Tibial nerve (tissue), 4 donors: ENCODE measurements around the gene BANP. TPM values are rescaled to one million over a fixed set of nuclear protein-coding genes. Genes with fewer than 3 reads are reported as not detected.
"Not testable (repeated sequence)": the region's sequence is repeated elsewhere in the genome, so short reads cannot be mapped to it uniquely, and the experiment has no call there.

ENCODE experiments used
- DNase-seq, 2 donors: peaks; one replicate each; pipeline ENCODE4 v3.0.0-alpha.2; 2019; ENCODE audit warnings: low spot score in 2 of 2
- H3K27ac ChIP-seq, 4 donors: fragments of 200-600 bp; sonication (generic) in 3 of 4; one replicate each; pipeline ENCODE4 v1.5.1; 2017 to 2019; ENCODE audit warnings: mild to moderate bottlenecking in 1 of 4
- H3K27me3 ChIP-seq, 2 donors: fragments of 200-600 bp; sonication (generic) in 1 of 2; one replicate each; pipeline versions ENCODE4 v1.5.1 to v1.6.0; 2017 to 2019
- H3K36me3 ChIP-seq, 3 donors: fragments of 200-600 bp; sonication (generic); one replicate each; pipeline ENCODE4 v1.5.1; 2018 to 2019
- H3K4me1 ChIP-seq, 4 donors: fragments of 200-600 bp; sonication (generic) in 3 of 4; one replicate each; pipeline ENCODE4 v1.5.1; 2017 to 2019
- H3K4me3 ChIP-seq, 4 donors: fragments of 200-600 bp; sonication (generic) in 3 of 4; one replicate each; pipeline ENCODE4 v1.5.1; 2017 to 2019; ENCODE audit warnings: mild to moderate bottlenecking in 1 of 4, moderate library complexity in 1 of 4
- H3K9me3 ChIP-seq, 4 donors: fragments of 200-600 bp; sonication (generic) in 3 of 4; one replicate each; pipeline ENCODE4 v1.5.1; 2017 to 2019
- EP300 ChIP-seq, 2 donors: sonication (generic); formaldehyde crosslinking; IDR thresholded peaks; one replicate each; pipeline ENCODE4 v1.6.1; 2017; ENCODE audit warnings: antibody characterized with exemption in 2 of 2, mild to moderate bottlenecking in 1 of 2
- POLR2A ChIP-seq, 2 donors: fragments of 450-650 bp; IDR thresholded peaks; one replicate each; pipeline ENCODE4 v1.6.1; 2017; ENCODE audit warnings: antibody characterized with exemption in 2 of 2, mild to moderate bottlenecking in 2 of 2, moderate library complexity in 2 of 2
- WGBS, 2 donors: methylation state at CpG; one replicate each; pipeline ENCODE4 v1.1.5; 2018; 5-methylcytosine and 5-hydroxymethylcytosine counted together
- total RNA-seq, 4 donors: library from RNA; depleted of rRNA; stranded (reverse); fragments of >200 nt; gene quantifications; one replicate each; pipeline ENCODE4 v1.1.0, GENCODE V29; 2016
- TF ChIP-seq, protein P1 (sequence below), 5 experiments: fragments of 200-600 bp in 3 of 5; fragments of 450-650 bp in 2 of 5; sonication (generic) in 3 of 5; IDR thresholded peaks; one replicate each; pipeline ENCODE4 v1.5.1; 2016 to 2019; ENCODE audit warnings: antibody characterized with exemption in 5 of 5, mild to moderate bottlenecking in 3 of 5, moderate library complexity in 2 of 5

The BANP gene
- total RNA-seq, 4 donors from 2014 or later, result 21.9 to 27.3 (median 24.6) TPM

DNA sequence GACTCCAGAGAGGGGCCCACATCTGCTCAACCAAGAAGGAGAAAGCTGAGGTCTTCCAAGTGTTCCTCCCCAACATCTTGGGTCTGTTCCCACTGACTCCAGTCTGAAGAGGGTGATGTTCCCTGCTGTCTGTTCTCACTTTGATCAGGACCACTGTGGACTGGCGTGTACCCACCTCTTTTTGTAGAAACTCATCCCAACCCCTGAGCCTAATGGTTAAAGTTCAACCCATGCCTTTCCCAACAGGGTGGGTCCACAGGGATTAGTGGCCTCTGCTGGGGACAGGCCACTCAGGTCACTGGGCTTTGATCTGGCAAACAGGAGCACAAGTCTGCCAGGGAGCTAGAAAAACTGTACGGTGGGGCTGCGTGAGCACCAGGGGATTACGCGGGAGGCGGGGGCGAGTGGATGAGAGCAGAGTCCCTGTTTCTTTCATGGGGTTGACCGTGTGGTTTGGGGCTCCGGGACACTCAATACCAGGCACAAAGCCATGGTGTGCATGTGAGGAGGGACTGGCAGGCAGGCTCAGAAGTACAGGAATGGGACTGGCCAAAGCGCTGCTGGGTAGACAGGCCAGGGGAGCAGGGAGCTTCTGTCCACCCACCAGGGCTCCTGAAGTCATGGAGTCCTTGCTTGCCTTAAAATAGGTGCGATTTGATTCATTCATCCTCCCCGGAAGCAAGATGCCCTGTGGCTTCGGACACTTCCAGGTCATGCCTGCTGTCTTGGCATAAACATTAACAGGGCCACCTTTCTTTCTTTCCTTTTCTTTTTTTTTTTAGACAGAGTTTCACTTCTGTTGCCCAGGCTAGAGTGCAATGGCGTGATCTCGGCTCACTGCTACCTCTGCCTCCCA lies 14.6 kb upstream of the BANP start, which contains the start of gene CA5A:
CA5A (minus strand) TSS at position 155 of the 856 bp plus-strand sequence; CDS start at position 76, 79 bp downstream.
- Histone ChIP-seq H3K36me3 (no peaks in the 10 kb centered on the region), H3K9me3 (no peaks in the 10 kb centered on the region), H3K27me3 (no peaks in the 10 kb centered on the region), H3K4me3 (no peak within 1 kb of the TSS), H3K4me1 (no peaks in the 10 kb centered on the region), H3K27ac (no peak within 1 kb of the TSS)
- WGBS, 2 donors, result 81 to 84% methylated on average over 15 of the region's 15 CpGs
- no peak for DNase-seq
- TF ChIP-seq POLR2A (IDR thresholded peaks at IDR 0.05) (no peak), EP300 (IDR thresholded peaks at IDR 0.05) (no peak)
- TF ChIP-seq, protein P1, sequence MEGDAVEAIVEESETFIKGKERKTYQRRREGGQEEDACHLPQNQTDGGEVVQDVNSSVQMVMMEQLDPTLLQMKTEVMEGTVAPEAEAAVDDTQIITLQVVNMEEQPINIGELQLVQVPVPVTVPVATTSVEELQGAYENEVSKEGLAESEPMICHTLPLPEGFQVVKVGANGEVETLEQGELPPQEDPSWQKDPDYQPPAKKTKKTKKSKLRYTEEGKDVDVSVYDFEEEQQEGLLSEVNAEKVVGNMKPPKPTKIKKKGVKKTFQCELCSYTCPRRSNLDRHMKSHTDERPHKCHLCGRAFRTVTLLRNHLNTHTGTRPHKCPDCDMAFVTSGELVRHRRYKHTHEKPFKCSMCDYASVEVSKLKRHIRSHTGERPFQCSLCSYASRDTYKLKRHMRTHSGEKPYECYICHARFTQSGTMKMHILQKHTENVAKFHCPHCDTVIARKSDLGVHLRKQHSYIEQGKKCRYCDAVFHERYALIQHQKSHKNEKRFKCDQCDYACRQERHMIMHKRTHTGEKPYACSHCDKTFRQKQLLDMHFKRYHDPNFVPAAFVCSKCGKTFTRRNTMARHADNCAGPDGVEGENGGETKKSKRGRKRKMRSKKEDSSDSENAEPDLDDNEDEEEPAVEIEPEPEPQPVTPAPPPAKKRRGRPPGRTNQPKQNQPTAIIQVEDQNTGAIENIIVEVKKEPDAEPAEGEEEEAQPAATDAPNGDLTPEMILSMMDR (IDR thresholded peaks at IDR 0.05), result no peak

DNA sequence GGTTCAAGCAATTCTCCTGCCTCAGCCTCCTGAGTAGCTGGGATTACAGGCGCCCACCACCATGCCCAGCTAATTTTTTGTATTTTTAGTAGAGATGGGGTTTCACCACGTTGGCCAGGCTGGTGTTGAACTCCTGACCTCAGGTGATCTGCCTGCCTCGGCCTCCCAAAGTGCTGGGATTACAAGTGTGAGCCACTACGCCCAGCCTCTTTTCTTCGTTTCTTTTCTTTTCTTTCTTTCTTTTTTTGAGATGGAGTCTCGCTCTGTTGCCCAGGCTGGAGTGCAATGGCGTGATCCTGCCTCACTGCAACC lies 14.0 kb upstream of the BANP start:
- not testable (repeated sequence) for H3K9me3 ChIP-seq, DNase-seq, H3K27ac ChIP-seq, H3K27me3 ChIP-seq, H3K4me1 ChIP-seq, H3K4me3 ChIP-seq, H3K36me3 ChIP-seq
- WGBS, 2 donors, result 88% methylated on average over 7 of the region's 7 CpGs

DNA sequence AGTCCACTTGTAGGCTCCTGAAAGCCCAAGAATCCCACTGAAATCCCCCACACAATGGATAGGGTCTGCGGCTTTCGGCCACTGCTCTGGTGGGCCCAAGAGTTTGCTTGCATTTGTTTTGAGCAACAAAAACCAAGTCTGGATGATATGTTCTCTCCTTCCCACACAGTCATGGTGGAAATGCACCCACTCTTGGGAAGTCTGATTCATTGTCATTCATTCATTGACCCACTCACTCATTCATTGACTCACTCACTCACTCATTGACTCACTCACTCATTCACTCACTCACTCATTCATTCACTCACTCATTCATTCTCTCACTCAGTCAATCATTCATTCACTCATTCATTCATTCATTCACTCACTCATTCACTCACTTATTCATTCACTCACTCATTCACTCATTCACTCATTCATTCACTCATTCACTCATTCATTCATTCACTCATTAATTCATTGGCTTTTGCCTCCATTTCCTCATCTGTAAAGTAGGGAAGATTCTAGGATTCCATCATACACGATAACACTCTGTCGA lies 12.8 kb upstream of the BANP start:
- DNase-seq, result no peak
- H3K27me3 ChIP-seq, result no peaks in the 10 kb centered on the region
- WGBS, 2 donors, result 95 to 96% methylated on average over 4 of the region's 4 CpGs
- TF ChIP-seq EP300 (IDR thresholded peaks at IDR 0.05) (no peak), POLR2A (IDR thresholded peaks at IDR 0.05) (no peak)
- TF ChIP-seq, protein P1 (IDR thresholded peaks at IDR 0.05), result no peak
- H3K4me1 ChIP-seq, result no peaks in the 10 kb centered on the region
- H3K36me3 ChIP-seq, result no peaks in the 10 kb centered on the region
- no peak overlapping the region for H3K27ac ChIP-seq
- H3K9me3 ChIP-seq, result no peaks in the 10 kb centered on the region
- H3K4me3 ChIP-seq, result no peak overlapping the region

DNA sequence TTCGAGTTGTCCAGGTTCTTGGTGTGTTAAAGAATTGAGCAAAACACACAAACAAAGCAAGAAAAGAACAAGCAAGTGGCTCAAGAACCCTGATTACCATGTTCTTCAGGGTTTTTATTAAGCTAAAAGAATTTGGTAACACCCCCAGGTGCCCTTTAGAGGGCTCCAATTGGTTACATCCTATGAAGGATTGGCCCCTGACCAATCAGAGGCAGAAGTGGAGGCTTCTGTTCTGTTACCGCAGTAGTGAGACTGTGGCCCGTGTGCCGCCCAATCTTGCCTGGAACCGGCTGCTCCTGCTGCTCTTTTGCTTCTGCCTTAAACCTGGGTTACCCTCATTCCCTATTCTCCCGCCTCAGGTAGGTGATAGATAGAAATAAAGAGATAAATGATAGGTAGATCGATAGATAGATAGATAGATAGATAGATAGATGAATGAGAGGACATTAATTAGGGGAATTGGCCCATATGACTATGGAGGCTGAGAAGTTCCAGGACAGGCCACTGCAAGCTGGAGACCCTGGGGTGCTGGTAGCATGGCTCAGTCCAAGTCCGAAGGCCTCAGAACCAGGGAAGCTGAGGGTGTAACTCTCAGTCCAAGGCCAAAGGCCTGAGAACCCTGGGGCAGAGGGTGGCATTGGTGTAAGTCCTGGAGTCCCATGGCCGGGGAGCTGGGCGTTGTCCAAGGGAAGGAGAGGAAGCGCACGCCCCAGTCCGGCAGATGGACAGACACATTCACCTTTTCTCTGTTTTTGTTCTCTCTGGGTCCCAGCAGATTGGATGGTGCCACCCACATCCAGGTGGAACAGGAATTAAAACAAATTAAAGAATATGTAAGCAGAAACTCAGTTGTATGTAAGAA lies 11.4 kb upstream of the BANP start:
- DNase-seq, result no peak
- H3K4me1 ChIP-seq, result no peaks in the 10 kb centered on the region
- H3K36me3 ChIP-seq, result no peaks in the 10 kb centered on the region
- no peaks in the 10 kb centered on the region for H3K27me3 ChIP-seq
- TF ChIP-seq EP300 (IDR thresholded peaks at IDR 0.05) (no peak), POLR2A (IDR thresholded peaks at IDR 0.05) (no peak)
- TF ChIP-seq, protein P1 (IDR thresholded peaks at IDR 0.05), result no peak
- 88 to 90% methylated on average over 13 of the region's 13 CpGs for WGBS, 2 donors
- H3K9me3 ChIP-seq, result no peaks in the 10 kb centered on the region
- H3K27ac ChIP-seq, result no peak overlapping the region
- H3K4me3 ChIP-seq, result no peak overlapping the region

DNA sequence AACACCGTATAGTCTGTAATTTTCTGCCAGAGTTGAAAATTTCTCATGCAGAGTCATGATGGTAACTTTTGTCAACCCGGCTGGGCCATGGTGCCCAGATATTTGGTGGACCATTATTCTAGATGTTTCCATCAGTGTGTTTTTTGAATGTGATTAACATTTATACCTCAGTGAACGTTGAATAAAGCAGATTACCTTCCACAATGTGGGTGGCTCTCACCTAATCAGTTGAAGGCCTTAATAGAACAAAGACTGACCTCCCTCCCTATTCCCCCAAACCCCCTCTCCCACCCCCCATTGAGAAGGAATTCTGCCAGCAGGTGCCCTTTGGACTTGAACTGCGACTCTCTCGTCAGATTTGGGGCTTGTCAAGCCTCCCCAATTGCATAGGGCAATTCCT lies 8.6 kb upstream of the BANP start:
- Histone ChIP-seq H3K9me3 (no peaks in the 10 kb centered on the region), H3K27ac (no peak overlapping the region), H3K4me1 (peaks cover 0 to 9% (median 4%) of the 10 kb centered on the region in 4 donors), H3K4me3 (no peak overlapping the region), H3K36me3 (no peaks in the 10 kb centered on the region), H3K27me3 (no peaks in the 10 kb centered on the region)
- 73 to 76% methylated on average over 5 of the region's 5 CpGs for WGBS, 2 donors
- no peak for DNase-seq
- TF ChIP-seq EP300 (IDR thresholded peaks at IDR 0.05), result no peak
- TF ChIP-seq, protein P1 (IDR thresholded peaks at IDR 0.05), result no peak
- TF ChIP-seq POLR2A (IDR thresholded peaks at IDR 0.05), result no peak
